Esophagus muscularis mucosa (tissue), 3 donors: ENCODE measurements around the gene PTCHD1.

Experiments
- CTCF ChIP-seq, 3 experiments: fragments of 200-600 bp in 2 of 3; fragments of 450-650 bp in 1 of 3; sonication (generic) in 2 of 3; IDR thresholded peaks; one replicate each; pipeline ENCODE4 v1.5.1; 2017 to 2019; ENCODE audit warnings: antibody characterized with exemption in 3 of 3, mild to moderate bottlenecking in 2 of 3, moderate library complexity in 1 of 3
- POLR2A ChIP-seq: fragments of 450-650 bp; IDR thresholded peaks from one replicate; pipeline ENCODE4 v1.6.1; 2017; ENCODE audit warnings: antibody characterized with exemption, moderate library complexity, mild to moderate bottlenecking, low read depth

- no peak for TF ChIP-seq CTCF (IDR thresholded peaks at IDR 0.05)
- TF ChIP-seq POLR2A, result no peak
These were observed 3.7 kb downstream of the PTCHD1 start for GRCh38 chrX:23338334-23338733.
